Heart left ventricle (tissue), 13 donors: ENCODE data around the gene ABLIM1.

Experiments
- CTCF ChIP-seq, 12 donors: fragments of 200-600 bp; sonication (generic) in 4 of 12; IDR thresholded peaks; one replicate each; pipeline versions ENCODE4 v1.5.0 to v1.8.0; 2018 to 2022; ENCODE audit warnings: antibody characterized with exemption in 12 of 12, mild to moderate bottlenecking in 5 of 12
- POLR2A ChIP-seq, 2 donors: fragments of 450-650 bp; IDR thresholded peaks; one replicate each; pipeline ENCODE4 v1.6.1; 2017; ENCODE audit warnings: antibody characterized with exemption in 2 of 2, mild to moderate bottlenecking in 2 of 2, moderate library complexity in 2 of 2
- donor health status: ischemic (EF 13 %, LVEDD 7.1; RV severe dilation, severe dysfunction).
- donor health status: DM: no; HTN: yes; CAD: no.
- donor health status: DM: no; HTN: no; CAD: no.
- donor health status: ischemic (EF 25% LVEDD 6.9; RV normal size, moderate dysfunction).
- donor health status: ischemic (EF 25% LVEDD 5.7; RV mildly dilated, moderate dysfunction).
- donor health status: ischemic (EF 35%, LVEDD 5.7; RV mildly dilated, moderate dysfunction).
- donor health status: nonischemic (EF 11% LVEDD 7.7; RV severe dilation, severe dysfunction).
- donor health status: DM: yes; HTN: yes; CAD: no.
- donor health status: PGD.
- donor health status: ischemic (EF 29% LVEDD 5.4; RV normal size, mild dysfunction).
- donor health status: nonischemic (EF 23%, LVEDD 6.1; RV moderate dilation, normal function).

GRCh38 chr10:114402233-114402632, 255.8 kb downstream of the ABLIM1 start:
- TF ChIP-seq CTCF (IDR thresholded peaks at IDR 0.05) = no peak
- TF ChIP-seq POLR2A (IDR thresholded peaks at IDR 0.05) = no peak
